Colonic mucosa (tissue), 4 donors: ENCODE results near the gene GRIK4. TPM values are rescaled to one million over a fixed set of nuclear protein-coding genes. Genes with fewer than 3 reads are reported as not detected.

ENCODE experiments used
- DNase-seq: peaks from one replicate; pipeline ENCODE4 v3.0.0-alpha.2; 2020
- H3K27ac ChIP-seq: fragments of 200-600 bp; one replicate; pipeline ENCODE4 v1.8.0; 2021
- H3K27me3 ChIP-seq: fragments of 200-600 bp; one replicate; pipeline ENCODE4 v1.8.0; 2021
- H3K36me3 ChIP-seq: fragments of 200-600 bp; one replicate; pipeline ENCODE4 v1.8.0; 2021
- H3K4me1 ChIP-seq: fragments of 200-600 bp; one replicate; pipeline ENCODE4 v1.8.0; 2021; ENCODE audit warnings: mild to moderate bottlenecking
- H3K4me3 ChIP-seq: fragments of 200-600 bp; one replicate; pipeline ENCODE4 v1.8.0; 2021
- H3K9ac ChIP-seq, 2 donors: one replicate each; pipeline ENCODE4 v1.7.0; 2013; ENCODE audit warnings: control low read depth in 2 of 2, low read depth in 2 of 2, low read length in 2 of 2
- H3K9me3 ChIP-seq: fragments of 200-600 bp; one replicate; pipeline ENCODE4 v1.8.0; 2021
- CTCF ChIP-seq: fragments of 200-600 bp; IDR thresholded peaks from one replicate; pipeline ENCODE4 v1.8.0; 2022; ENCODE audit warnings: antibody characterized with exemption, mild to moderate bottlenecking
- intact Hi-C: fragments of 100-400 bp; cut with DNase I; formaldehyde crosslinking; loops from one replicate; pipeline ENCODE4 v1.14.1; 2022
- total RNA-seq, 2 donors: library from RNA; stranded (reverse); fragmentation: NEBNext Ultra II Directional in 1 of 2; extraction: Animal tissue kit (Norgen Biotek cat#: 25700) in 1 of 2; gene quantifications; one replicate each; pipeline ENCODE4 v1.2.1, GENCODE V29; 2021
- donor health status: healthy.
- donor health status: DM: no; HTN: no; CAD: no.
- donor health status: DM: no; HTN: no; CAD: no.

Gene GRIK4
- total RNA-seq, 2 donors from 2014 or later, result 0.10 to 0.21 TPM

GRCh38 chr11:120747850-120748814 is 236.6 kb downstream of the GRIK4 start:
- TF ChIP-seq CTCF, result no peak
- no peak overlapping the region for H3K27ac ChIP-seq
- intact Hi-C loops, result no loop called here
- DNase-seq, result no peak
- H3K27me3 ChIP-seq, result no peaks in the 10 kb centered on the region
- H3K9me3 ChIP-seq, result no peaks in the 10 kb centered on the region
- no peaks in the 10 kb centered on the region for H3K4me1 ChIP-seq
- H3K9ac ChIP-seq, result no peak overlapping the region
- no peak overlapping the region for H3K4me3 ChIP-seq
- H3K36me3 ChIP-seq, result no peaks in the 10 kb centered on the region

- H3K9ac ChIP-seq, result no peak overlapping the region
- H3K9me3 ChIP-seq, result no peaks in the 10 kb centered on the region
- H3K27ac ChIP-seq, result no peak overlapping the region
- H3K36me3 ChIP-seq, result no peaks in the 10 kb centered on the region
- DNase-seq, result no peak
- no peak for TF ChIP-seq CTCF
- no peaks in the 10 kb centered on the region for H3K4me1 ChIP-seq
- H3K27me3 ChIP-seq, result no peaks in the 10 kb centered on the region
- no peak overlapping the region for H3K4me3 ChIP-seq
- intact Hi-C loops, result no loop called here
Observed at GRCh38 chr11:120749395-120749794, 237.8 kb downstream of the GRIK4 start.

- intact Hi-C loops, result no loop called here
- H3K9me3 ChIP-seq, result no peaks in the 10 kb centered on the region
- H3K9ac ChIP-seq, result no peak overlapping the region
- H3K27me3 ChIP-seq, result no peaks in the 10 kb centered on the region
- no peak overlapping the region for H3K4me3 ChIP-seq
- TF ChIP-seq CTCF, result no peak
- no peak overlapping the region for H3K27ac ChIP-seq
- no peaks in the 10 kb centered on the region for H3K36me3 ChIP-seq
- DNase-seq, result no peak
- no peaks in the 10 kb centered on the region for H3K4me1 ChIP-seq
Observed at GRCh38 chr11:120750647-120751549, 239.3 kb downstream of the GRIK4 start.

- Histone ChIP-seq H3K27me3 (no peaks in the 10 kb centered on the region), H3K4me1 (no peaks in the 10 kb centered on the region), H3K27ac (no peak overlapping the region), H3K9me3 (no peaks in the 10 kb centered on the region), H3K4me3 (no peak overlapping the region), H3K9ac (no peak overlapping the region), H3K36me3 (no peaks in the 10 kb centered on the region)
- TF ChIP-seq CTCF, result no peak
- intact Hi-C loops, result no loop called here
- no peak for DNase-seq
Observed at GRCh38 chr11:120751550-120751949, 240.0 kb downstream of the GRIK4 start.

- H3K4me1 ChIP-seq, result no peaks in the 10 kb centered on the region
- H3K9me3 ChIP-seq, result no peaks in the 10 kb centered on the region
- no peaks in the 10 kb centered on the region for H3K36me3 ChIP-seq
- TF ChIP-seq CTCF, result no peak
- H3K9ac ChIP-seq, result no peak overlapping the region
- intact Hi-C loops, result no loop called here
- no peak overlapping the region for H3K4me3 ChIP-seq
- no peak overlapping the region for H3K27ac ChIP-seq
- DNase-seq, result no peak
- no peaks in the 10 kb centered on the region for H3K27me3 ChIP-seq
Observed at GRCh38 chr11:120752668-120753067, 241.1 kb downstream of the GRIK4 start.
